Measurements from ENCODE around the gene BICD1.
"Not testable (repeated sequence)": the region's sequence is repeated elsewhere in the genome, so short reads cannot be mapped to it uniquely, and the experiment has no call there.

BICD1 gene

DNA sequence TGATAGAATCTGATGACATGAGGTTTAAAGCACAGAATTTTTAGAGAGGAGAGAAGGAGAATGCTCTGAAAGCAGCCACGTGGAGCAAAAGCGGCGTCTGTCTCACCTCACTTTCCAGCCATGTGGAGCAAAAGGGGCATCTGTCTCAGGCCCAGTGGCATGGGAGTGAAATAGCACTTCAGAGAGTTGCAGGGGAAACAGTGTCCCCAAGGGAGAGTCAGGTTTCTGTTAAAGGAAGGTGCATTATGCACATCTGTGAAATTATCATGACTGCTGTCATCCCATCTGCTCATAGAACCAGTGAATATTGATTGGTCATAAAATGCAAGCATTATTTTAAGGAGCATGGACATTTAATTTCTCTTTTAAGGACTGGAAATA, 124.0 kb downstream of the BICD1 start:
- H3K4me3 ChIP-seq (ENCODE audit: low read length), result no peak overlapping the region
- DNase-seq (ENCODE audit: low read depth), result no peak
- TF ChIP-seq, protein P1, sequence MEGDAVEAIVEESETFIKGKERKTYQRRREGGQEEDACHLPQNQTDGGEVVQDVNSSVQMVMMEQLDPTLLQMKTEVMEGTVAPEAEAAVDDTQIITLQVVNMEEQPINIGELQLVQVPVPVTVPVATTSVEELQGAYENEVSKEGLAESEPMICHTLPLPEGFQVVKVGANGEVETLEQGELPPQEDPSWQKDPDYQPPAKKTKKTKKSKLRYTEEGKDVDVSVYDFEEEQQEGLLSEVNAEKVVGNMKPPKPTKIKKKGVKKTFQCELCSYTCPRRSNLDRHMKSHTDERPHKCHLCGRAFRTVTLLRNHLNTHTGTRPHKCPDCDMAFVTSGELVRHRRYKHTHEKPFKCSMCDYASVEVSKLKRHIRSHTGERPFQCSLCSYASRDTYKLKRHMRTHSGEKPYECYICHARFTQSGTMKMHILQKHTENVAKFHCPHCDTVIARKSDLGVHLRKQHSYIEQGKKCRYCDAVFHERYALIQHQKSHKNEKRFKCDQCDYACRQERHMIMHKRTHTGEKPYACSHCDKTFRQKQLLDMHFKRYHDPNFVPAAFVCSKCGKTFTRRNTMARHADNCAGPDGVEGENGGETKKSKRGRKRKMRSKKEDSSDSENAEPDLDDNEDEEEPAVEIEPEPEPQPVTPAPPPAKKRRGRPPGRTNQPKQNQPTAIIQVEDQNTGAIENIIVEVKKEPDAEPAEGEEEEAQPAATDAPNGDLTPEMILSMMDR (IDR thresholded peaks at IDR 0.05; ENCODE audit: insufficient read depth, low read depth, low read length, missing control alignments), result no peak

DNA sequence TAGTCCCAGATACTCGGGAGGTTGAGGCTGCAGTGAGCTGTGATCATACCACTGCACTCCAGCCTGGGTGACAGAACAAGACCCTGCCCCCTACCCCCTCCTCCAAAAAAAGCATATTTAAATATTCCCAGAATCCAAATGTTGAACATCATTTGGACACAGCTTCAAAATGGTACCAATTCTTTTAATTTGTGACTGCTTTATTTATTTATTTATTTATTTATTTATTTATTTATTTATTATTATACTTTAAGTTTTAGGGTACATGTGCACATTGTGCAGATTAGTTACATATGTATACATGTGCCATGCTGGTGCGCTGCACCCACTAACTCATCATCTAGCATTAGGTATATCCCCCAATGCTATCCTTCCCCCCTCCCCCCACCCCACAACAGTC, 124.7 kb downstream of the BICD1 start:
- H3K4me3 ChIP-seq (ENCODE audit: low read length); DNase-seq (ENCODE audit: low read depth): not testable (repeated sequence)

DNA sequence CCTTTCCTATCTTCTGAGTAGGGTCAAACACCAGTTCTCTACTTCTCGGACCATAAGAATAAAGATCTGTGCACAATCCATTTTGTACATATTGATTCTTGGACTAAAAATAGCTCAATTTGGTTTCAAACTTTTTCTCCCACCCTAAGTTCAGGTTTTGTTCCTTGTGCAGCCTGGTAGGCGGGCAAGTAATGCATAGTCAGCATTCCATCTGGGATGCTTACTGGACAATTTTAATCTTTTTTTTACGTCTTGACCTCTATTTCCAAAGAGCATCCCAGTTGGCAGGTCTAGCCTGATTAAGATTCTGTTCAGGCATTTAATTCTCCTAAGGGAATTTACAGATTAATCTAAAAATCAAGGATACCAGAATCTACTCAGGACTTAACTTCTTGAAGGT, 126.9 kb downstream of the BICD1 start:
- H3K4me3 ChIP-seq (ENCODE audit: low read length), result no peak overlapping the region
- TF ChIP-seq, protein P1 (IDR thresholded peaks at IDR 0.05; ENCODE audit: insufficient read depth, low read depth, low read length, missing control alignments), result no peak
- DNase-seq (ENCODE audit: low read depth), result no peak

DNA sequence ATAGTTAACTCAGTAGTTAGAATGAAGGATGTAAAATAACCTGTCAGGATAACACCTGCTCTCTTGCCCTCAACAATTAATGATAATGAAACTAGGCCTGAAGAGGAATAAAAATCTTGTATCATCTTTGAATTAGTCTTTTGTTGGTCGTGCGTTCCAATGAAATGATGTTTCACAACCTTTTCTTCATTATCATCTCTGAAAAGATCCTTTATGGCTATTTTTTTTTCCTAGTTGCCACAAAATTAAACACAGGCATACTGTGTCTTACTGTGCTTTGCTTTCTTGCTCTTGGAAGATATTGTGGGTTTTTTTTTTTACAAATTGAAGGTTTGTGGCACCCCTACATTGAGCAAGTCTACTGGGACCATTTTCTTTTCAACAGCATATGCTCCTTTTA, 128.6 kb downstream of the BICD1 start:
- H3K4me3 ChIP-seq (ENCODE audit: low read length), result no peak overlapping the region
- DNase-seq (ENCODE audit: low read depth), result no peak
- TF ChIP-seq, protein P1 (IDR thresholded peaks at IDR 0.05; ENCODE audit: insufficient read depth, low read depth, low read length, missing control alignments), result no peak

DNA sequence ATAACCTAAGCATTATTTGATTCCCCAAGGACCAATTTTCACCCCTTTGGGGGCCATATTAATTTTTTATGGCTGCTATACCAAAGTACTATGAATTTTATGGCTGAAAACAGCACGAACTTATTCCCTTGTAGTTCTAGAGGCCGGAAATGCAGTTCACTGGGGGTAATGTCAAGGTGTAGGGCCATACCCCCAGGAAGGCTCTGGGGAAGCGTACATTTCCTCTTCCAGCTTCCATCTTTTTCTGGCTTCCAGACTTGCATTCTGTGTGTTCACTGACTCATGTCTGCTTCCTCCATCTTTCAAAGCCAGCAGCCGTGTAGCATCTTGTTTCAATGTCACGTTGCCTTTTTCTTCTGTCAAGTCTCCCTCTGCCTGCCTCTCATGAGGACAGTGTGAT, 133.5 kb downstream of the BICD1 start:
- peak; percentile 4 for DNase-seq (ENCODE audit: low read depth)
- no peak overlapping the region for H3K4me3 ChIP-seq (ENCODE audit: low read length)
- TF ChIP-seq, protein P1 (IDR thresholded peaks at IDR 0.05; ENCODE audit: insufficient read depth, low read depth, low read length, missing control alignments), result no peak

DNA sequence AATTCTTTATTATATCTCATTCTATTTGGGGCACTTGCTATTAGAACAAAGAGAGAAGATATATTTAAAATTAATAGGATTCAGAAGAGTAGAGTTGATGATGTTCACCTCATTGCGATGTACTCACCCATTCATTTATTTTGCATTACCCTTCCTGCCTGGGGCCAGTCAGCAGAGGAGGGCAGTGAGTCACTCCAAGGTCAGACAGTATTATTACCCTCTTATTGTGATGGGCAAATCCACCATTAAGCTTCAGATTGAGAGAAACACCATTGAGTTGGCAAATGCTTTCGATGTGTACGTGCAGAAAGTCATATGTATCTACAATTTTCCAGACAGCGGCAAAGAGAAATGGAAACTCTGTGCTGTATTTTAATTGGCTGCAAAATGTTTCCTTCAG, 134.2 kb downstream of the BICD1 start:
- H3K4me3 ChIP-seq (ENCODE audit: low read length), result no peak overlapping the region
- DNase-seq (ENCODE audit: low read depth), result peak; percentile 39
- TF ChIP-seq, protein P1 (IDR thresholded peaks at IDR 0.05; ENCODE audit: insufficient read depth, low read depth, low read length, missing control alignments), result no peak

DNA sequence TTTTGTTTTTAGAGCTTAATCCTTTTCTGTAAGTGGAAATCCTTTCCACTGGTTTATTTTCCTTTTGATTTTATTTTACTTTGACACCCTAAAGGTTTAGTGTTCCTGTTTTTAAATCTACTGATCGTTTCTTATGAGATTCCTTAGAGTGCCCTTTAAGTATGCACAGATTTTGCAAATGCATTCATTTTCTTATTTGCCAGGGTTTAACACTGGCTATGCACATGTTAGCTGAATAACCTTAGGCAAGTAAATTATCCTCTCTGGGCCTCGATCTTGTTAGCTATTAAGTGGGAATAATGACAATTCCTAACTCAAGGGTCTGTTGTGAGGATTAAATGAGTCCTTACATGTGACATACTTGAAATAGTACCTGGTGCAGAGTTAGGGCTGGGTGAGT, 136.0 kb downstream of the BICD1 start:
- no peak for DNase-seq (ENCODE audit: low read depth)
- TF ChIP-seq, protein P1 (IDR thresholded peaks at IDR 0.05; ENCODE audit: insufficient read depth, low read depth, low read length, missing control alignments), result no peak
- H3K4me3 ChIP-seq (ENCODE audit: low read length), result no peak overlapping the region
